Activated T-cell treated with anti-CD3 and anti-CD28 coated beads, Interleukin-2, amount 50 U/mL, for 48 hours (primary cell): Measurements from ENCODE around the gene VPS36.
"Not testable (repeated sequence)": the region's sequence is repeated elsewhere in the genome, so short reads cannot be mapped to it uniquely, and the experiment has no call there.

Experiments used
- DNase-seq, 2 experiments: peaks; one replicate each; pipeline ENCODE4 v3.0.0-alpha.2; 2020

VPS36 gene

DNA sequence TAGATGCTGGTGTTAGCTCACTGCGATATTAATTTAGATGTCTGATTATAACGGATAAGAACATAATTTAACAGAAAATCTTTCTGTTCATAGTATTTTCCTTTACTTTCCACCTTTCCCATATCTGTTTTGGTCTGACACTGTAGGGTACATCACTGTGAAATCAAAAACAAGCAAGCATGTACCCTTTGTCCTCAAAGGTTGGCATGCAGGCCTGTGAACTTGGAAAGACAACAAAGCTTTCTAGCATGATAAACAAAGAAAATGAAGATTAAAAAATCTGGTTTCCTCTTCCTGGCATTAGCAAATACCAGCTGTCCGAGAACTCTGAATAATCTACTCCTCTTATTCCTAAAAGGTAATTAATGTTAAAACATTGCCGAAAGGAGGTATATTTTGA is 76.0 kb downstream of the VPS36 start:
- DNase-seq: no peak

DNA sequence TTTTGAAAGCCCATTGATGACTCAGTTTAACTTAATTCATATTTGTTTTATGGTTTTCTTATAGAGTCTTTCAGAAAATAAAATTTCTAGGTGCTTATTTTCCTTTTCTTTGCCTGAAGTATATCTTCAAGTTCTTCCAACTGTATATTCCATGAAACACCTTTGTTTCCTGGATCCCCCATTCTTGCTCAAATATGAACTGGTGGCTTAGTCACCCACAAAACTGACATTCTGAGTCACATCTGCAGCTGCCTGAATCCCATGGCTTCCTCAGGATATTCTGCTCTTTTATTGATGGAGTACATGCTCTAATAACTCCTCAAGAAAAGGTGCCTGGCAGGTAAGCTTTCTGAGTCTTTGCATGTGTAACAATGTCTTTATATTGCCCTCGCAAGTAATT is 77.2 kb downstream of the VPS36 start:
- DNase-seq: not testable (repeated sequence)

DNA sequence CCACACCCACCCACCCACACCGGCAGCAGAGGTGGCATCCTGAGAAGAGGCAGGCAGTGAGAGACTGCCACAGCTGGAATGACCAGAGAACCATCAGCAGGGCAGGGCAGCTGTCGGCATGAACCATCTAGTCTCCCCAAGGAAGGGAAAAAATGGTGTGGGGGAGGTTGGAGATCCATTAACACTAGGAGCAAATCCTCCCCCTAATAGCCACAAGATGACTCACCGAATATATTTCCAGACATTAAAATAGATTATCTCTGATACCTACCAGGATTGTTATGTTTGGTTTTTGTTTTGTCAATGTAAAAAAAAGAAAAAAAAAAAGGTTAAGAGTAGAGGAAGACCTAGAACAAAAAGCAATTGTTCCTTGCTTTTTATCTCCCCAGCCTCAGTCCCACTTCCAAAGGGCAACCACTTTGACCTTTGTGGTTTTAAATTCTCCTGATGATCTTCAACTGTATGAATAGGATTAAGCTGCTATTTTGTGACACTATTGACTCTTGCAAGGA is 78.6 kb downstream of the VPS36 start:
- no peak for DNase-seq

DNA sequence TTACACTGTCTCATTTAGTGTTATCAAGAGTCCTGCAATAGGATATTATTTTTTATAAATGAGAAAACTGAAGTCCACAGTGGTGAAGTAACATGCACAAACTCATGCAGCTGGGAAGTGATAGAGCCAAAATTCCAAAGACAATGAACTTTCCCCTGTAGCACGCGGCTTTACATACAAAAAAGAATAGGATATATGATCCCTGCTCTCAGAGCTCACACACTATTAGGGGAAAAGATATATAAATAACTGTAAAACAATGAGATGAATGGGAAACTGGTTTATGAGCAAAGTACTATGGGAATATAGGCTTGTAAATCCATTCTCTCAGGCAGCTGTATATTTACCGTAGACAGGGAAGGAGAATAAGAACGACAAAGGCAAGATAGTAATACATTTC is 84.1 kb downstream of the VPS36 start:
- no peak for DNase-seq
